ENCODE results near the gene MEGF11.

The MEGF11 gene

GRCh38 chr15:66030650-66031049 is 222.9 kb downstream of the MEGF11 start:
- TF ChIP-seq CTCF (IDR thresholded peaks at IDR 0.05; ENCODE audit: extremely low read depth, missing control alignments): no peak
- DNase-seq (ENCODE audit: low spot score): no peak

DNA sequence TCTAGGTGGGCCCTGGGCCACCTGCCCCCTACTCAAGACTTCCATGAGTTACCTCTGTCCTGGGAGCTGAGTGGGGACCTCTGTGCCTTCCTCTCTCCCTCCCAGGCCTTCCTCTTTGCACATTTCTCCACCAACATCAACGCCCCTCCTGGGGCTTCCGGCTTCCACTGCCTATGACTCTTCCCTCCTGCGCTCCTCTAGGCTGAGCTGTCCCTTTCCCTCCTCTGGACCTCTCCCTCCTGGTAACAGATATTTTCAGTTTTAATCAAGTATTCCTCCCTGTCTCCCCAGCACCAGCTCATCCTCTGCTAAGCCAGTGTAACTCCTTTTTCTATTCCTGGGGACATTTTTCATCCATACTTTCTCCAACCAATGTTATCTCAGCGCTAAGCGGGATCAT is 223.9 kb downstream of the MEGF11 start:
- DNase-seq (ENCODE audit: low spot score): no peak
- no peak for TF ChIP-seq CTCF (IDR thresholded peaks at IDR 0.05; ENCODE audit: extremely low read depth, missing control alignments)

DNA sequence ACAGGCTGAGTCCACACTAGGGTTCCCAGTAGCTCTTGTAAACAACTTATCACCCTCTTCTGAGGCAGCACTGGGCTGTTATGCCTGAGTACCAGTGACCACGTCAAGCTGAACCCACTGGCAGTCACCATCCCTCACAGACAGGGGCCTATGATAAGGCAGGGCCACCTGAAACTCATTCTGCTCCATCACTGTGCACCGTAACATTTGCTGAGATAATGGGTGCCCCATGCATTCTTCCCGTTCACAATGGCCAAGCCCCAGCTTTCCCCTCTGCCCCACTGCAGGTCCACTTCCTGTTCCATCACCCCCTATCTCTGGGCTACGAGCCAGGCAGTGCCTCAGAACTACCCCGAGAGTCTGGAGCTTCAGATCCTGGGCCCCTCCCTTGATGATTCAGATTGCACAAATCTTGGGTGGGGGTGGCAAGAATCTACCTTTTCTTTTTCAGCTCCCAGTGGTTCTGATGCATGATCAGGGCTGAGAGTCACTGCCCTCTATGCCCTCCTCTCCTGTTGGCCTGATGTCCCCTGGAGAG is 226.2 kb downstream of the MEGF11 start:
- no peak for DNase-seq (ENCODE audit: low spot score)
- no peak for TF ChIP-seq CTCF (IDR thresholded peaks at IDR 0.05; ENCODE audit: extremely low read depth, missing control alignments)

DNA sequence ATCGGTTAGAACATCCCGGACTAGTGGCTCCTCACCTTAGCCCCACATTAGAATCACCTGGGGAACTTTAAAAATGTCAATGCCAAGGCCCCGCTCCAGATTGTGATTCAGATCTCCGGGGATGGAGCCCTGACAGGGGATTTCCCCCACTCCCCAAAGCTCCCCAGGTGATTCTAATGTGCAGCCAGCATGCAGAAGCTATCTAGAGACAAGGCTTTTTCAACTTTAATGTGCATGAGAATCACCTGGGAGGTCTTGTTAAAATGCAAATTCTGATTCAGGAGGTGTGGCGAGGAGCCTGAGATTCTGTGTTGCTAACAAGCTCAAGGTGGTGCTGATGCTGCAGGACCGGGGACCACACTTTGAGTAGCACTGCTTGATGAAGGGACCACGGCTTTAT is 227.6 kb downstream of the MEGF11 start:
- no peak for DNase-seq (ENCODE audit: low spot score)
- TF ChIP-seq CTCF (IDR thresholded peaks at IDR 0.05; ENCODE audit: extremely low read depth, missing control alignments): no peak

GRCh38 chr15:66025015-66025452 is 228.5 kb downstream of the MEGF11 start:
- DNase-seq (ENCODE audit: low spot score): no peak

DNA sequence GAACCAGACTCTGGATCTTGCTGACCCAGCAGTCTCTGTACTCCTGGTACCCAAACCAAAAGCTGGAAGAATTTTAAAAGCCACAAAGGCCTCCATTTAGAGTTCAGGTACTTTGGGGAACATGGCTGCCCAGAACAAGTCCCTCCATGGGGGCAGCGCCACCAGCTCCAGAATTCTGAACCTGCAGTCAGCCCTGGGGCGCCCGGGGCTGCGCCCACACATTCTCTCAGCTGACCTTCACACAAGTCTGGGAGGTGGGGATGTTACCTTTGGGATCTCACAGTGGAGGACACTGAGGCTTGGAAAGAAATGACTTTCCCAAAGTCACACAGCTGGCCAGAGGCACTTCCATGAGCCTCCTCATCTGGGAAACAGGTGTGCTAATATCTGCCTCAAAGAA is 229.4 kb downstream of the MEGF11 start:
- TF ChIP-seq CTCF (IDR thresholded peaks at IDR 0.05; ENCODE audit: extremely low read depth, missing control alignments): no peak
- DNase-seq (ENCODE audit: low spot score): no peak

More at GRCh38 chr15:66025015-66025452, 228.5 kb downstream of the MEGF11 start:
- TF ChIP-seq CTCF (IDR thresholded peaks at IDR 0.05; ENCODE audit: extremely low read depth, missing control alignments): no peak

- no peak for TF ChIP-seq CTCF (IDR thresholded peaks at IDR 0.05; ENCODE audit: extremely low read depth, missing control alignments)
- no peak for DNase-seq (ENCODE audit: low spot score)
Measured at GRCh38 chr15:66023311-66023972, 230.1 kb downstream of the MEGF11 start.

All from GM20000 (cell line).